IMR-90 (cell line): ENCODE measurements around the gene TPGS2. TPM values are rescaled to one million over a fixed set of nuclear protein-coding genes. Genes with fewer than 3 reads are reported as not detected.

Experiments
- ATAC-seq: fragments of 200-7000 bp; cut with Tn5 transposase; 2 replicates; pipeline ENCODE4 v1.9.1; 2020; ENCODE audit warnings: low read depth, mild to moderate bottlenecking, moderate library complexity
- BruUV-seq: library from RNA; stranded (reverse); fragments of 400-500 nt; replicated peaks from 2 replicates; lab custom pipeline; 2021; lab: Mats Ljungman, UMichigan
- CTCF ChIA-PET: fragments of 300-600 bp; formaldehyde crosslinking; extraction: SDS; loops from one replicate; lab custom pipeline; 2021; ENCODE audit warnings: antibody characterized with exemption; lab: Yijun Ruan, JAX
- POLR2A ChIA-PET: fragments of 300-600 bp; sonication (Branson Sonifier 250); formaldehyde crosslinking; loops from one replicate; lab custom pipeline; 2022; ENCODE audit warnings: antibody characterized with exemption; ENCODE audit not compliant: unreplicated experiment; lab: Charles Lee
- DNase-seq: peaks from one replicate; pipeline ENCODE4 v3.0.0; 2013
- H2AFZ ChIP-seq: replicated peaks from 2 replicates; pipeline ENCODE3; 2013; ENCODE audit warnings: low read length, mild to moderate bottlenecking; ENCODE audit not compliant: poor library complexity
- H2AK5ac ChIP-seq: 2 replicates; pipeline ENCODE4 v1.6.1; 2013; ENCODE audit warnings: low read depth, low read length, inconsistent platforms
- H2AK9ac ChIP-seq: replicated peaks from 2 replicates; pipeline ENCODE3; 2013; ENCODE audit warnings: mild to moderate bottlenecking, low read depth, low read length, moderate library complexity; ENCODE audit not compliant: poor library complexity
- H2BK120ac ChIP-seq: 2 replicates; pipeline ENCODE4 v1.6.1; 2013; ENCODE audit warnings: low read depth, low read length, inconsistent platforms
- H2BK15ac ChIP-seq: 3 replicates; pipeline ENCODE4 v1.6.1; 2013; ENCODE audit warnings: low read depth, low read length, inconsistent platforms
- H2BK20ac ChIP-seq: 2 replicates; pipeline ENCODE4 v1.6.1; 2013; ENCODE audit warnings: low read depth, mild to moderate bottlenecking, inconsistent platforms, low read length, moderate library complexity
- H2BK5ac ChIP-seq: 2 replicates; pipeline ENCODE4 v1.6.1; 2013; ENCODE audit warnings: mild to moderate bottlenecking, low read depth, low read length, inconsistent platforms; ENCODE audit not compliant: poor library complexity, severe bottlenecking
- H3K14ac ChIP-seq: replicated peaks from 2 replicates; pipeline ENCODE4 v1.6.1; 2013; ENCODE audit warnings: low read depth, low read length, inconsistent platforms
- H3K18ac ChIP-seq: 2 replicates; pipeline ENCODE4 v1.6.1; 2013; ENCODE audit warnings: low read depth, low read length, control low read depth
- H3K23ac ChIP-seq: 2 replicates; pipeline ENCODE4 v1.6.1; 2013; ENCODE audit warnings: low read depth, low read length, inconsistent platforms
- H3K27ac ChIP-seq: 2 replicates; pipeline ENCODE4 v1.5.1; 2013; ENCODE audit warnings: mild to moderate bottlenecking, control low read depth, low read length; ENCODE audit not compliant: insufficient read depth
- H3K27me3 ChIP-seq: 2 replicates; pipeline ENCODE4 v1.6.1; 2013; ENCODE audit warnings: low read length; ENCODE audit not compliant: control insufficient read depth, insufficient read depth
- H3K36me3 ChIP-seq: 2 replicates; pipeline ENCODE4 v1.6.1; 2013; ENCODE audit warnings: low read length, mixed read lengths; ENCODE audit not compliant: control insufficient read depth, insufficient read depth
- H3K4ac ChIP-seq: 2 replicates; pipeline ENCODE4 v1.6.1; 2013; ENCODE audit warnings: low read depth, low read length, inconsistent platforms
- H3K4me1 ChIP-seq: 2 replicates; pipeline ENCODE4 v1.6.1; 2013; ENCODE audit warnings: low read length, mixed read lengths; ENCODE audit not compliant: control insufficient read depth, insufficient read depth
- H3K4me2 ChIP-seq: 2 replicates; pipeline ENCODE4 v1.6.1; 2013; ENCODE audit warnings: low read depth, mild to moderate bottlenecking, control low read depth, low read length, moderate library complexity
- H3K4me3 ChIP-seq: 2 replicates; pipeline ENCODE4 v1.5.1; 2013; ENCODE audit warnings: low read depth, mild to moderate bottlenecking, control low read depth, low read length, moderate library complexity; ENCODE audit not compliant: insufficient read depth
- H3K56ac ChIP-seq: 2 replicates; pipeline ENCODE4 v1.6.1; 2013; ENCODE audit warnings: low read length, inconsistent platforms; ENCODE audit not compliant: insufficient read depth; ENCODE audit errors: extremely low read depth
- H3K79me1 ChIP-seq, 2 experiments: 2 replicates each; pipeline ENCODE4 v1.6.1; 2013; ENCODE audit warnings: low read length in 2 of 2, inconsistent platforms in 1 of 2, low read depth in 1 of 2
- H3K9ac ChIP-seq: 2 replicates; pipeline ENCODE4 v1.6.1; 2013; ENCODE audit warnings: low read depth, low read length, control low read depth
- H3K9me1 ChIP-seq: 2 replicates; pipeline ENCODE4 v1.6.1; 2013; ENCODE audit warnings: low read length, inconsistent platforms; ENCODE audit not compliant: insufficient read depth
- H3K9me3 ChIP-seq: 2 replicates; pipeline ENCODE4 v1.6.1; 2013; ENCODE audit warnings: low read length; ENCODE audit not compliant: control insufficient read depth, insufficient read depth
- H4K20me1 ChIP-seq: 2 replicates; pipeline ENCODE4 v1.6.1; 2013; ENCODE audit warnings: low read length, inconsistent platforms; ENCODE audit not compliant: insufficient read depth
- H4K5ac ChIP-seq: 2 replicates; pipeline ENCODE4 v1.6.1; 2013; ENCODE audit warnings: mild to moderate bottlenecking, low read depth, low read length, control low read depth
- H4K8ac ChIP-seq, 2 experiments: 2 replicates each; pipeline ENCODE4 v1.6.1; 2013; ENCODE audit warnings: low read depth in 2 of 2, low read length in 2 of 2, control low read depth in 1 of 2, inconsistent platforms in 1 of 2
- H4K91ac ChIP-seq: 2 replicates; pipeline ENCODE4 v1.6.1; 2013; ENCODE audit warnings: low read depth, low read length, inconsistent platforms; ENCODE audit not compliant: insufficient read depth
- BHLHE40 ChIP-seq: fragments of 150-350 bp; IDR thresholded peaks from 2 replicates; pipeline ENCODE4 v1.6.1; 2016; ENCODE audit warnings: mild to moderate bottlenecking, low read depth, low read length
- CEBPB ChIP-seq: IDR thresholded peaks from 2 replicates; pipeline ENCODE4 v1.6.1; 2012; ENCODE audit warnings: low read depth, low read length, improper control_type of control experiment
- CHD1 ChIP-seq: IDR thresholded peaks from 2 replicates; pipeline ENCODE4 v1.6.1; 2012; ENCODE audit warnings: low read depth, low read length, improper control_type of control experiment
- FOS ChIP-seq: fragments of 150-350 bp; IDR thresholded peaks from 2 replicates; pipeline ENCODE4 v1.6.1; 2016; ENCODE audit warnings: low read depth, low read length
- MAFK ChIP-seq: IDR thresholded peaks from 2 replicates; pipeline ENCODE4 v1.6.1; 2012; ENCODE audit warnings: low read depth, low read length, improper control_type of control experiment
- MXI1 ChIP-seq: IDR thresholded peaks from 2 replicates; pipeline ENCODE4 v1.6.1; 2012; ENCODE audit warnings: low read depth, mild to moderate bottlenecking, low read length, moderate library complexity, borderline replicate concordance
- NFE2L2 ChIP-seq: fragments of 150-350 bp; IDR thresholded peaks from 2 replicates; pipeline ENCODE4 v1.6.1; 2016; ENCODE audit warnings: low read depth, mild to moderate bottlenecking, low read length
- POLR2A ChIP-seq: IDR thresholded peaks from 2 replicates; pipeline ENCODE4 v1.6.1; 2012; ENCODE audit warnings: mild to moderate bottlenecking, low read depth, low read length
- RAD21 ChIP-seq: IDR thresholded peaks from 2 replicates; pipeline ENCODE4 v1.6.1; 2012; ENCODE audit warnings: low read length, improper control_type of control experiment
- RCOR1 ChIP-seq: IDR thresholded peaks from 2 replicates; pipeline ENCODE4 v1.6.1; 2012; ENCODE audit warnings: mild to moderate bottlenecking, low read length, improper control_type of control experiment; ENCODE audit not compliant: insufficient replicate concordance
- RFX5 ChIP-seq: IDR thresholded peaks from 2 replicates; pipeline ENCODE4 v1.8.0; 2012; ENCODE audit warnings: low read depth, mild to moderate bottlenecking, low read length, moderate library complexity
- SMC3 ChIP-seq: fragments of 150-350 bp; IDR thresholded peaks from 2 replicates; pipeline ENCODE4 v1.6.1; 2016; ENCODE audit warnings: low read depth, mild to moderate bottlenecking, antibody characterized with exemption, low read length, moderate library complexity
- WGBS, 2 experiments: methylation state at CpG; one replicate each; pipeline versions ENCODE4 v1.1.5 to v1.1.7; 2013; ENCODE audit warnings: missing lambda C conversion rate in 2 of 2; ENCODE audit not compliant: insufficient read length in 1 of 2; ENCODE audit errors: extremely low coverage in 2 of 2; 5-methylcytosine and 5-hydroxymethylcytosine counted together
- dilution Hi-C: fragments of 300-500 bp; cut with HindIII; formaldehyde crosslinking; loops from one replicate; pipeline ENCODE4 v1.14.3; 2018; ENCODE audit warnings: low sequenced_read_pairs; ENCODE audit not compliant: unreplicated experiment
- in situ Hi-C: fragments of 300-500 bp; cut with MboI; formaldehyde crosslinking; loops from 3 replicates; pipeline ENCODE4 v1.14.3; 2019; ENCODE audit warnings: low sequenced_read_pairs, inconsistent platforms, mixed read lengths
- intact Hi-C: fragments of 100-400 bp; cut with micrococcal nuclease; formaldehyde crosslinking; loops from 2 replicates; pipeline ENCODE4 v1.10.0; 2022
- polyA plus RNA-seq, 3 experiments: library from polyadenylated mRNA; depleted of rRNA; stranded (reverse); fragments of >200 nt; gene quantifications; 2 replicates each; pipeline ENCODE4 v1.2.3, GENCODE V29; 2012; ENCODE audit warnings: low replicate concordance in 1 of 3
- total RNA-seq: library from RNA; depleted of rRNA; stranded (reverse); fragments of >200 nt; gene quantifications from 2 replicates; pipeline ENCODE4 v1.2.3, GENCODE V29; 2012
- TF ChIP-seq, protein P1 (sequence below): fragments of 150-350 bp; IDR thresholded peaks from 2 replicates; pipeline ENCODE4 v1.6.1; 2016; ENCODE audit warnings: low read depth, mild to moderate bottlenecking, low read length, moderate library complexity, borderline replicate concordance
- TF ChIP-seq, protein P2 (sequence below): fragments of 150-350 bp; IDR thresholded peaks from 2 replicates; pipeline ENCODE4 v1.6.1; 2017; ENCODE audit warnings: mild to moderate bottlenecking, antibody characterized with exemption, low read length, low read depth
- TF ChIP-seq, protein P3 (sequence below): conservative IDR thresholded peaks from 2 replicates; pipeline ENCODE4 v1.5.1; 2012; ENCODE audit warnings: mild to moderate bottlenecking, low read depth, low read length, improper control_type of control experiment

The TPGS2 gene
- total and polyA plus RNA-seq, 2 of the 4 experiments (the other 2 are of a cell fraction): 201 to 294 TPM

DNA sequence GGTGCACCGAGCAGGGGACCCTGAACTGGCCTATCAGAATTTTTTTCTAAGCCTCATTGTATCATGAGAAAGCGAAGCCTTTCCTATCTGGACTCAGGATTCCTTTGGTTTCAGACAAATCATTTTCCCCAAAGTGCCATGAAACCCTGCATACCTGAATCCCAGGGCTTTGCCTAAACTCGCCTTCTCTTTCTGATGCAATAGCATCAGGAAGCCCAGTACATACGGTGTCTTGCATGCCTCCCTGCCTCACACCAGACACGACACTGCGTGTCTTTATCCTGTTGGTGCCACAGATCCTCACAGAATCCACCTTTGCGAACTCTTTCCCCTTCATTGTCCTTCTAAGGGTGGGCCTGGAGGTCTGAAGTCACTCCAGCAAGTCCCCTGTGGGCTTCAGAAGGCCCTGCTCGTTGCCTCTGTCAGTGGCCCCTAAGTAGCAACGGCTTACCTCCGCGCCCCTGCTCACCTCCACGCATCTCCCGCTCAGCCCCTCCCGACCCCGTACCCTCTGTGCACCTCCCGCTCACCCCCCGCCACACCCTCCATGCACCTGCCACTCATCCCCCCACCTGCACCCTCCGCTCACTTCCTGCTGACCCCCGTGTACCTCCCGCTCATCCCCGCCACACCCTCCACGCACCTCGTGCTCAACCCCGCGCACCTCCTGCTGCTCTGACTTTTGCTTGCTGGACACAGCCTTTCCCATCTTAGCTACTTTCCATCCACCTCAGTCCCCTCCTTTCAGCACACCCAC lies 83.4 kb downstream of the TPGS2 start:
- 88% methylated on average over 13 of the region's 25 CpGs; no CpG with 5 or more reads in 1 of the 2 experiments for WGBS, 2 experiments
- Histone ChIP-seq H3K9me1 (peaks cover 4% of the 10 kb centered on the region; the same call in 1 of the 2 replicates), H3K14ac (no peak overlapping the region), H3K79me1 (no peaks in the 10 kb centered on the region), H4K8ac (no peak overlapping the region), H3K27ac (no peak overlapping the region), H3K9me3 (no peaks in the 10 kb centered on the region), H3K23ac (no peak overlapping the region), H3K4me1 (no peaks in the 10 kb centered on the region; the same call in 1 of the 2 replicates), H2BK5ac (no peak overlapping the region), H3K36me3 (peaks cover 2% of the 10 kb centered on the region; the same call in 1 of the 2 replicates), H2BK15ac (no peak overlapping the region), H4K20me1 (no peaks in the 10 kb centered on the region), H2AK5ac (no peak overlapping the region), H3K4me3 (no peak overlapping the region), H3K4ac (no peak overlapping the region), H4K5ac (no peak overlapping the region), H3K56ac (no peak overlapping the region), H4K91ac (peak overlapping the region; percentile 43), H2AK9ac (no peak overlapping the region), H3K18ac (no peak overlapping the region), H3K27me3 (no peaks in the 10 kb centered on the region), H3K9ac (no peak overlapping the region), H3K4me2 (no peak overlapping the region), H2AFZ (no peak overlapping the region), H2BK120ac (no peak overlapping the region), H2BK20ac (no peak overlapping the region)
- no TSS peak for BruUV-seq
- dilution Hi-C loops (no loop called here), intact Hi-C loops (no loop called here), in situ Hi-C loops (no loop called here)
- CTCF ChIA-PET: no interaction called here
- DNase-seq (no peak), ATAC-seq (no peak)
- POLR2A ChIA-PET: no interaction called here
- TF ChIP-seq FOS (no peak), POLR2A (no peak), CEBPB (no peak), NFE2L2 (no peak), RFX5 (no peak), CHD1 (no peak), RAD21 (no peak), MAFK (no peak), BHLHE40 (no peak), SMC3 (no peak), RCOR1 (no peak), MXI1 (no peak)
- TF ChIP-seq, protein P1, sequence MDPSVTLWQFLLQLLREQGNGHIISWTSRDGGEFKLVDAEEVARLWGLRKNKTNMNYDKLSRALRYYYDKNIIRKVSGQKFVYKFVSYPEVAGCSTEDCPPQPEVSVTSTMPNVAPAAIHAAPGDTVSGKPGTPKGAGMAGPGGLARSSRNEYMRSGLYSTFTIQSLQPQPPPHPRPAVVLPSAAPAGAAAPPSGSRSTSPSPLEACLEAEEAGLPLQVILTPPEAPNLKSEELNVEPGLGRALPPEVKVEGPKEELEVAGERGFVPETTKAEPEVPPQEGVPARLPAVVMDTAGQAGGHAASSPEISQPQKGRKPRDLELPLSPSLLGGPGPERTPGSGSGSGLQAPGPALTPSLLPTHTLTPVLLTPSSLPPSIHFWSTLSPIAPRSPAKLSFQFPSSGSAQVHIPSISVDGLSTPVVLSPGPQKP: no peak
- TF ChIP-seq, protein P2, sequence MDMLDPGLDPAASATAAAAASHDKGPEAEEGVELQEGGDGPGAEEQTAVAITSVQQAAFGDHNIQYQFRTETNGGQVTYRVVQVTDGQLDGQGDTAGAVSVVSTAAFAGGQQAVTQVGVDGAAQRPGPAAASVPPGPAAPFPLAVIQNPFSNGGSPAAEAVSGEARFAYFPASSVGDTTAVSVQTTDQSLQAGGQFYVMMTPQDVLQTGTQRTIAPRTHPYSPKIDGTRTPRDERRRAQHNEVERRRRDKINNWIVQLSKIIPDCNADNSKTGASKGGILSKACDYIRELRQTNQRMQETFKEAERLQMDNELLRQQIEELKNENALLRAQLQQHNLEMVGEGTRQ: no peak
- TF ChIP-seq, protein P3, sequence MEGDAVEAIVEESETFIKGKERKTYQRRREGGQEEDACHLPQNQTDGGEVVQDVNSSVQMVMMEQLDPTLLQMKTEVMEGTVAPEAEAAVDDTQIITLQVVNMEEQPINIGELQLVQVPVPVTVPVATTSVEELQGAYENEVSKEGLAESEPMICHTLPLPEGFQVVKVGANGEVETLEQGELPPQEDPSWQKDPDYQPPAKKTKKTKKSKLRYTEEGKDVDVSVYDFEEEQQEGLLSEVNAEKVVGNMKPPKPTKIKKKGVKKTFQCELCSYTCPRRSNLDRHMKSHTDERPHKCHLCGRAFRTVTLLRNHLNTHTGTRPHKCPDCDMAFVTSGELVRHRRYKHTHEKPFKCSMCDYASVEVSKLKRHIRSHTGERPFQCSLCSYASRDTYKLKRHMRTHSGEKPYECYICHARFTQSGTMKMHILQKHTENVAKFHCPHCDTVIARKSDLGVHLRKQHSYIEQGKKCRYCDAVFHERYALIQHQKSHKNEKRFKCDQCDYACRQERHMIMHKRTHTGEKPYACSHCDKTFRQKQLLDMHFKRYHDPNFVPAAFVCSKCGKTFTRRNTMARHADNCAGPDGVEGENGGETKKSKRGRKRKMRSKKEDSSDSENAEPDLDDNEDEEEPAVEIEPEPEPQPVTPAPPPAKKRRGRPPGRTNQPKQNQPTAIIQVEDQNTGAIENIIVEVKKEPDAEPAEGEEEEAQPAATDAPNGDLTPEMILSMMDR: no peak
